ENCODE results near the gene OXSM.

Gene OXSM

GRCh38 chr3:25748189-25748588 lies 41.7 kb upstream of the OXSM start:
- no peak overlapping the region for H3K27ac ChIP-seq (ENCODE audit: low read depth, low read length, poor library complexity, severe bottlenecking)
- no peak overlapping the region for H3K4me2 ChIP-seq (ENCODE audit: low read length)
- TF ChIP-seq, protein P1, sequence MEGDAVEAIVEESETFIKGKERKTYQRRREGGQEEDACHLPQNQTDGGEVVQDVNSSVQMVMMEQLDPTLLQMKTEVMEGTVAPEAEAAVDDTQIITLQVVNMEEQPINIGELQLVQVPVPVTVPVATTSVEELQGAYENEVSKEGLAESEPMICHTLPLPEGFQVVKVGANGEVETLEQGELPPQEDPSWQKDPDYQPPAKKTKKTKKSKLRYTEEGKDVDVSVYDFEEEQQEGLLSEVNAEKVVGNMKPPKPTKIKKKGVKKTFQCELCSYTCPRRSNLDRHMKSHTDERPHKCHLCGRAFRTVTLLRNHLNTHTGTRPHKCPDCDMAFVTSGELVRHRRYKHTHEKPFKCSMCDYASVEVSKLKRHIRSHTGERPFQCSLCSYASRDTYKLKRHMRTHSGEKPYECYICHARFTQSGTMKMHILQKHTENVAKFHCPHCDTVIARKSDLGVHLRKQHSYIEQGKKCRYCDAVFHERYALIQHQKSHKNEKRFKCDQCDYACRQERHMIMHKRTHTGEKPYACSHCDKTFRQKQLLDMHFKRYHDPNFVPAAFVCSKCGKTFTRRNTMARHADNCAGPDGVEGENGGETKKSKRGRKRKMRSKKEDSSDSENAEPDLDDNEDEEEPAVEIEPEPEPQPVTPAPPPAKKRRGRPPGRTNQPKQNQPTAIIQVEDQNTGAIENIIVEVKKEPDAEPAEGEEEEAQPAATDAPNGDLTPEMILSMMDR (IDR thresholded peaks at IDR 0.05; ENCODE audit: low read length), result no peak
- no peak for TF ChIP-seq EZH2 (IDR thresholded peaks at IDR 0.05; ENCODE audit: borderline replicate concordance, low read length)
- H2AFZ ChIP-seq (ENCODE audit: low read length), result no peak overlapping the region
- no peaks in the 10 kb centered on the region for H3K9me2 ChIP-seq (ENCODE audit: low read depth, low read length)
- no peaks in the 10 kb centered on the region for H4K20me1 ChIP-seq (ENCODE audit: insufficient read depth, low read length)
- H3K36me3 ChIP-seq (ENCODE audit: insufficient read depth, low read length), result peaks cover 90% of the 10 kb centered on the region
- H3F3A ChIP-seq (ENCODE audit: insufficient read depth, low read length), result no peaks in the 10 kb centered on the region
- no peaks in the 10 kb centered on the region for H3K9me3 ChIP-seq (ENCODE audit: low read length)
- no peaks in the 10 kb centered on the region for H3K27me3 ChIP-seq (ENCODE audit: insufficient read depth, low read length)
- H3K4me3 ChIP-seq (ENCODE audit: low read depth, low read length, poor library complexity, severe bottlenecking), result no peak overlapping the region
- H3K9ac ChIP-seq (ENCODE audit: low read length), result no peak overlapping the region
- no peaks in the 10 kb centered on the region for H3K4me1 ChIP-seq (ENCODE audit: insufficient read depth, low read length, severe bottlenecking)
- H3K79me2 ChIP-seq (ENCODE audit: insufficient read depth, low read length), result no peaks in the 10 kb centered on the region

- no peak overlapping the region for H2AFZ ChIP-seq (ENCODE audit: low read length)
- no peaks in the 10 kb centered on the region for H3K9me2 ChIP-seq (ENCODE audit: low read depth, low read length)
- H3K9ac ChIP-seq (ENCODE audit: low read length), result no peak overlapping the region
- H3K79me2 ChIP-seq (ENCODE audit: insufficient read depth, low read length), result no peaks in the 10 kb centered on the region
- no peaks in the 10 kb centered on the region for H3K4me1 ChIP-seq (ENCODE audit: insufficient read depth, low read length, severe bottlenecking)
- H3F3A ChIP-seq (ENCODE audit: insufficient read depth, low read length), result no peaks in the 10 kb centered on the region
- H3K36me3 ChIP-seq (ENCODE audit: insufficient read depth, low read length), result peaks cover 87% of the 10 kb centered on the region
- H3K27me3 ChIP-seq (ENCODE audit: insufficient read depth, low read length), result no peaks in the 10 kb centered on the region
- no peaks in the 10 kb centered on the region for H3K9me3 ChIP-seq (ENCODE audit: low read length)
- TF ChIP-seq, protein P1 (IDR thresholded peaks at IDR 0.05; ENCODE audit: low read length), result no peak
- TF ChIP-seq EZH2 (IDR thresholded peaks at IDR 0.05; ENCODE audit: borderline replicate concordance, low read length), result no peak
- H3K4me2 ChIP-seq (ENCODE audit: low read length), result no peak overlapping the region
- H4K20me1 ChIP-seq (ENCODE audit: insufficient read depth, low read length), result no peaks in the 10 kb centered on the region
- no peak overlapping the region for H3K4me3 ChIP-seq (ENCODE audit: low read depth, low read length, poor library complexity, severe bottlenecking)
- H3K27ac ChIP-seq (ENCODE audit: low read depth, low read length, poor library complexity, severe bottlenecking), result no peak overlapping the region
Observed at GRCh38 chr3:25749031-25749581, 40.8 kb upstream of the OXSM start.

DNA sequence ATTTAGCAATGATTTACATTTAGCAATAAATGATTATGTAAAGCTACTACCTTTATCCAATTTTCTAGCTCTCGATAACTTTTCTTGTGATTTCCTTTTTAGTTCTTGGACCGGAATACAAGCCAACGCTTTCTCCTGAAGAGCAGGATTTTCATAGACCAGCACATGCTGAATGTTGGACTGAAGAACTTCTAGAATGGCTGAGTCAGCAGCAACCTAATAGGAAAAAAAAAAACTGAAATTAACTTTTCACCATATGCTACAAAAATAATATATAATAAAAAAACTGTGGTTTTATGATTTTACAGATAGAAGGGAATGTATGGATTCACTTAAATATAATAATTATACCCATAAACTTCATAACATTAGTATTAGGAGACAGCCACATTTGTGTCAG lies 38.8 kb upstream of the OXSM start:
- TF ChIP-seq, protein P1 (IDR thresholded peaks at IDR 0.05; ENCODE audit: low read length), result no peak
- TF ChIP-seq EZH2 (IDR thresholded peaks at IDR 0.05; ENCODE audit: borderline replicate concordance, low read length), result no peak
- no peaks in the 10 kb centered on the region for H3K9me3 ChIP-seq (ENCODE audit: low read length)
- H3K79me2 ChIP-seq (ENCODE audit: insufficient read depth, low read length), result no peaks in the 10 kb centered on the region; the same call in 1 of the 2 replicates
- H3K27me3 ChIP-seq (ENCODE audit: insufficient read depth, low read length), result no peaks in the 10 kb centered on the region
- H3K36me3 ChIP-seq (ENCODE audit: insufficient read depth, low read length), result peaks cover 78% of the 10 kb centered on the region
- H3K27ac ChIP-seq (ENCODE audit: low read depth, low read length, poor library complexity, severe bottlenecking), result no peak overlapping the region
- H3F3A ChIP-seq (ENCODE audit: insufficient read depth, low read length), result no peaks in the 10 kb centered on the region
- H4K20me1 ChIP-seq (ENCODE audit: insufficient read depth, low read length), result no peaks in the 10 kb centered on the region
- H3K4me1 ChIP-seq (ENCODE audit: insufficient read depth, low read length, severe bottlenecking), result no peaks in the 10 kb centered on the region
- no peak overlapping the region for H2AFZ ChIP-seq (ENCODE audit: low read length)
- no peak overlapping the region for H3K4me3 ChIP-seq (ENCODE audit: low read depth, low read length, poor library complexity, severe bottlenecking)
- no peak overlapping the region for H3K9ac ChIP-seq (ENCODE audit: low read length)
- no peaks in the 10 kb centered on the region for H3K9me2 ChIP-seq (ENCODE audit: low read depth, low read length)
- H3K4me2 ChIP-seq (ENCODE audit: low read length), result no peak overlapping the region
